HEK293 (cell line): Measurements from ENCODE around the gene DHFR.

Experiments
- KLF16 ChIP-seq: fragments of 450-650 bp; formaldehyde crosslinking; IDR thresholded peaks from 2 replicates; pipeline ENCODE4 v1.5.1; 2017; ENCODE audit warnings: missing biosample characterization, missing genetic modification characterization
- TF ChIP-seq, protein P1 (sequence below): fragments of 450-650 bp; formaldehyde crosslinking; IDR thresholded peaks from 2 replicates; pipeline ENCODE4 v1.5.1; 2016; ENCODE audit warnings: missing biosample characterization, missing genetic modification characterization
- TF ChIP-seq, protein P2 (sequence below): IDR thresholded peaks from 2 replicates; pipeline ENCODE4 v1.6.1; 2011; ENCODE audit warnings: mild to moderate bottlenecking, low read depth, low read length, borderline replicate concordance

DNA sequence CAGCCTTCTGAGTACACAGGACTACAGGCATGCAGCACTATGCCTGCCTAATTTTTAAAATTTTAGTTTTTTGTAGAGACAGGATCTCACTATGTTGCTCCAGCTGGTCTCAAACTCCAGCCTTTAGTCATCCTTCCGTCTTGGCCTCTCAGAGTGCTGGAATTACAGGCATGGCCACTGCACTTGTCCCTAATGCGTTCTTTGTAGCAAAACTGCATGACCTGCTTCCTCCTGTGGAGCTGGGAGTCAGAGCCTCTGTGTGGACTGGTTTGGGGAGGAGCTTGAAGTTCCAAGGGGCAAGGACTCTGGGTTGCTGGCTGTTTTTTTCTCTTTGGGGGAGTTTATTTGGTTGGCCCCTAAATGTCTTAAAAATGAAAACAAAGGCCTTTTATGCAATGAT is 62.0 kb downstream of the DHFR start:
- TF ChIP-seq, protein P1, sequence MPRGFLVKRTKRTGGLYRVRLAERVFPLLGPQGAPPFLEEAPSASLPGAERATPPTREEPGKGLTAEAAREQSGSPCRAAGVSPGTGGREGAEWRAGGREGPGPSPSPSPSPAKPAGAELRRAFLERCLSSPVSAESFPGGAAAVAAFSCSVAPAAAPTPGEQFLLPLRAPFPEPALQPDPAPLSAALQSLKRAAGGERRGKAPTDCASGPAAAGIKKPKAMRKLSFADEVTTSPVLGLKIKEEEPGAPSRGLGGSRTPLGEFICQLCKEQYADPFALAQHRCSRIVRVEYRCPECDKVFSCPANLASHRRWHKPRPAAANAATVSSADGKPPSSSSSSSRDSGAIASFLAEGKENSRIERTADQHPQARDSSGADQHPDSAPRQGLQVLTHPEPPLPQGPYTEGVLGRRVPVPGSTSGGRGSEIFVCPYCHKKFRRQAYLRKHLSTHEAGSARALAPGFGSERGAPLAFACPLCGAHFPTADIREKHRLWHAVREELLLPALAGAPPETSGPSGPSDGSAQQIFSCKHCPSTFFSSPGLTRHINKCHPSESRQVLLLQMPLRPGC (tag by site-specific recombination), result no peak
- TF ChIP-seq, protein P2, sequence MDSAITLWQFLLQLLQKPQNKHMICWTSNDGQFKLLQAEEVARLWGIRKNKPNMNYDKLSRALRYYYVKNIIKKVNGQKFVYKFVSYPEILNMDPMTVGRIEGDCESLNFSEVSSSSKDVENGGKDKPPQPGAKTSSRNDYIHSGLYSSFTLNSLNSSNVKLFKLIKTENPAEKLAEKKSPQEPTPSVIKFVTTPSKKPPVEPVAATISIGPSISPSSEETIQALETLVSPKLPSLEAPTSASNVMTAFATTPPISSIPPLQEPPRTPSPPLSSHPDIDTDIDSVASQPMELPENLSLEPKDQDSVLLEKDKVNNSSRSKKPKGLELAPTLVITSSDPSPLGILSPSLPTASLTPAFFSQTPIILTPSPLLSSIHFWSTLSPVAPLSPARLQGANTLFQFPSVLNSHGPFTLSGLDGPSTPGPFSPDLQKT, result no peak
- no peak for TF ChIP-seq KLF16 (tag by site-specific recombination)
